Measurements from ENCODE around the gene PHF21B. TPM values are rescaled to one million over a fixed set of nuclear protein-coding genes. Genes with fewer than 3 reads are reported as not detected.

PHF21B gene
- total and polyA plus RNA-seq, 2 experiments from 2014 or later, result 20.6 to 149 TPM

GRCh38 chr22:45013138-45013537 is 3.3 kb upstream of the PHF21B start:
- Histone ChIP-seq H3K79me2 (replicated peaks; ENCODE audit: insufficient read depth) (peaks cover 11% of the 10 kb centered on the region), H3K9me2 (ENCODE audit: insufficient read depth) (no peaks in the 10 kb centered on the region), H3F3A (replicated peaks; ENCODE audit: low read depth) (0 out of 2 replicates have a peak, but pooled peaks cover 6% of the 10 kb centered on the region), H3K36me3 (ENCODE audit: insufficient read depth) (no peaks in the 10 kb centered on the region), H4K20me1 (replicated peaks; ENCODE audit: insufficient read depth) (no peaks in the 10 kb centered on the region), H2AFZ (no peak overlapping the region), H3K27ac (ENCODE audit: low read depth) (no peak overlapping the region), H3K27me3 (ENCODE audit: insufficient read depth) (no peaks in the 10 kb centered on the region), H3K4me1 (ENCODE audit: insufficient read depth) (peaks cover 14% of the 10 kb centered on the region), H3K4me2 (no peak overlapping the region), H3K4me3 (no peak overlapping the region)
- no peak for TF ChIP-seq CREB1 (CRISPR knock-in tag; IDR thresholded peaks at IDR 0.05; ENCODE audit: low read depth)
- TF ChIP-seq ZNF331 (CRISPR knock-in tag; IDR thresholded peaks at IDR 0.05; ENCODE audit: low read depth), result no peak
- no peak for TF ChIP-seq NANOG (IDR thresholded peaks at IDR 0.05; ENCODE audit: borderline replicate concordance)
- TF ChIP-seq POLR2AphosphoS5 (IDR thresholded peaks at IDR 0.05; ENCODE audit: low read depth), result no peak
- TF ChIP-seq JUNB (IDR thresholded peaks at IDR 0.05; ENCODE audit: unreplicated experiment), result no peak
- TF ChIP-seq EZH2 (IDR thresholded peaks at IDR 0.05; ENCODE audit: low read depth, unreplicated experiment), result no peak
- TF ChIP-seq STAT1 (IDR thresholded peaks at IDR 0.05; ENCODE audit: unreplicated experiment), result no peak
- no peak for TF ChIP-seq ETS1 (IDR thresholded peaks at IDR 0.05)
- no peak for TF ChIP-seq ZNF114 (CRISPR knock-in tag; IDR thresholded peaks at IDR 0.05)
- TF ChIP-seq ZNF462 (CRISPR knock-in tag; IDR thresholded peaks at IDR 0.05), result no peak
- no peak for TF ChIP-seq REST (IDR thresholded peaks at IDR 0.05; ENCODE audit: unreplicated experiment)
- no peak for TF ChIP-seq CTCF (conservative IDR thresholded peaks at IDR 0.05; ENCODE audit: low read depth in 2 of 2)
- no peak for TF ChIP-seq EZH2phosphoT487 (IDR thresholded peaks at IDR 0.05; ENCODE audit: unreplicated experiment)
- Mint-ChIP-seq H3K27me3 (ENCODE audit: insufficient read depth, low read depth, poor library complexity) (peaks cover 10% of the 10 kb centered on the region), H3K4me1 (peaks cover 25% of the 10 kb centered on the region), H3K4me3 (no peak overlapping the region), H3K36me3 (ENCODE audit: low read depth) (peaks cover 2% of the 10 kb centered on the region; the same call in 1 of the 3 replicates), H3K27ac (no peak overlapping the region), H3K9me3 (no peaks in the 10 kb centered on the region)
- ATAC-seq (no peak), DNase-seq (ENCODE audit: low spot score) (no peak)
